BJ (cell line): ENCODE data around the gene CORIN. TPM values are rescaled to one million over a fixed set of nuclear protein-coding genes. Genes with fewer than 3 reads are reported as not detected.

Experiments used
- CTCF ChIA-PET: fragments of 350-600 bp; formaldehyde crosslinking; extraction: SDS; loops from one replicate; lab custom pipeline; 2021; ENCODE audit warnings: antibody characterized with exemption, inconsistent platforms; lab: Yijun Ruan, JAX
- POLR2A ChIA-PET: fragments of 300-600 bp; sonication (Branson Sonifier 250); formaldehyde crosslinking; extraction: SDS; loops from one replicate; lab custom pipeline; 2021; ENCODE audit warnings: antibody characterized with exemption; lab: Charles Lee
- DNase-seq: peaks from one replicate; pipeline ENCODE4 v3.0.0-alpha.2; 2011; ENCODE audit warnings: low read depth
- H3K27me3 ChIP-seq: 2 replicates; pipeline ENCODE4 v1.6.0; 2011; ENCODE audit warnings: low read length; ENCODE audit not compliant: control insufficient read depth, insufficient read depth
- H3K36me3 ChIP-seq: 2 replicates; pipeline ENCODE4 v1.5.1; 2011; ENCODE audit warnings: low read length; ENCODE audit not compliant: control insufficient read depth, insufficient read depth
- H3K4me3 ChIP-seq: 2 replicates; pipeline ENCODE4 v1.5.1; 2011; ENCODE audit warnings: low read depth, mild to moderate bottlenecking, control low read depth, low read length
- polyA plus RNA-seq: library from polyadenylated mRNA; depleted of rRNA; stranded (reverse); fragments of >200 nt; gene quantifications from 2 replicates; pipeline ENCODE4 v1.2.3, GENCODE V29; 2011
- TF ChIP-seq, protein P1 (sequence below): IDR thresholded peaks from 2 replicates; pipeline ENCODE4 v1.5.1; 2011; ENCODE audit warnings: low read depth, mild to moderate bottlenecking, control low read depth, inconsistent platforms, low read length, moderate library complexity; ENCODE audit not compliant: insufficient read depth

Gene CORIN
- polyA plus RNA-seq, 1 experiment = 22.1 TPM

GRCh38 chr4:47817275-47817674, 20.6 kb downstream of the CORIN start:
- Histone ChIP-seq H3K36me3 (no peaks in the 10 kb centered on the region), H3K4me3 (no peak overlapping the region), H3K27me3 (peaks cover 1% of the 10 kb centered on the region)
- ChIA-PET POLR2A (no interaction called here), CTCF (interaction anchor here (1.0 to 1.4 kb wide), 2 partner anchors 13 to 19 kb away, joined by 3 read pairs; no protein-coding TSS in a partner anchor)
- TF ChIP-seq, protein P1, sequence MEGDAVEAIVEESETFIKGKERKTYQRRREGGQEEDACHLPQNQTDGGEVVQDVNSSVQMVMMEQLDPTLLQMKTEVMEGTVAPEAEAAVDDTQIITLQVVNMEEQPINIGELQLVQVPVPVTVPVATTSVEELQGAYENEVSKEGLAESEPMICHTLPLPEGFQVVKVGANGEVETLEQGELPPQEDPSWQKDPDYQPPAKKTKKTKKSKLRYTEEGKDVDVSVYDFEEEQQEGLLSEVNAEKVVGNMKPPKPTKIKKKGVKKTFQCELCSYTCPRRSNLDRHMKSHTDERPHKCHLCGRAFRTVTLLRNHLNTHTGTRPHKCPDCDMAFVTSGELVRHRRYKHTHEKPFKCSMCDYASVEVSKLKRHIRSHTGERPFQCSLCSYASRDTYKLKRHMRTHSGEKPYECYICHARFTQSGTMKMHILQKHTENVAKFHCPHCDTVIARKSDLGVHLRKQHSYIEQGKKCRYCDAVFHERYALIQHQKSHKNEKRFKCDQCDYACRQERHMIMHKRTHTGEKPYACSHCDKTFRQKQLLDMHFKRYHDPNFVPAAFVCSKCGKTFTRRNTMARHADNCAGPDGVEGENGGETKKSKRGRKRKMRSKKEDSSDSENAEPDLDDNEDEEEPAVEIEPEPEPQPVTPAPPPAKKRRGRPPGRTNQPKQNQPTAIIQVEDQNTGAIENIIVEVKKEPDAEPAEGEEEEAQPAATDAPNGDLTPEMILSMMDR = no peak
- DNase-seq = no peak

DNA sequence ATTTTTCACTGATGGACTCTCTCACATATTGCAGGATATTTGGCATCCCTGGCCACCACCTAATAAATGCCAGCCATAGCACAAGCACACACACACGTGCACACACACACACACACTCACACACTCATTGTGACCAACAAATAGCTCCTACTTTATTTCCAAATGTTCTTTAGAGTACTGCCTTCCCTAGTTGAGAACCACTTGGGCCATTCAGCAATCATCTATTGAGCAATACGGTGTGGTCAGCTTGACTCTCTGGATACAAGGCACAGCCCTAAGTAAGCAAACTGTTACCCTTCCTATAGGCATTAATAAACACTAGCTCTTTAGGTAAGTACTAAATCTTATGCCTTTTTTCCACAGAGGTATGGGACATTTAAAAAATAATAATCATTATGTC, 21.1 kb downstream of the CORIN start:
- POLR2A ChIA-PET = no interaction called here
- peaks cover 1% of the 10 kb centered on the region for H3K27me3 ChIP-seq
- CTCF ChIA-PET = interaction anchor here (1.0 to 1.4 kb wide), 2 partner anchors 13 to 19 kb away, joined by 3 read pairs; no protein-coding TSS in a partner anchor

DNA sequence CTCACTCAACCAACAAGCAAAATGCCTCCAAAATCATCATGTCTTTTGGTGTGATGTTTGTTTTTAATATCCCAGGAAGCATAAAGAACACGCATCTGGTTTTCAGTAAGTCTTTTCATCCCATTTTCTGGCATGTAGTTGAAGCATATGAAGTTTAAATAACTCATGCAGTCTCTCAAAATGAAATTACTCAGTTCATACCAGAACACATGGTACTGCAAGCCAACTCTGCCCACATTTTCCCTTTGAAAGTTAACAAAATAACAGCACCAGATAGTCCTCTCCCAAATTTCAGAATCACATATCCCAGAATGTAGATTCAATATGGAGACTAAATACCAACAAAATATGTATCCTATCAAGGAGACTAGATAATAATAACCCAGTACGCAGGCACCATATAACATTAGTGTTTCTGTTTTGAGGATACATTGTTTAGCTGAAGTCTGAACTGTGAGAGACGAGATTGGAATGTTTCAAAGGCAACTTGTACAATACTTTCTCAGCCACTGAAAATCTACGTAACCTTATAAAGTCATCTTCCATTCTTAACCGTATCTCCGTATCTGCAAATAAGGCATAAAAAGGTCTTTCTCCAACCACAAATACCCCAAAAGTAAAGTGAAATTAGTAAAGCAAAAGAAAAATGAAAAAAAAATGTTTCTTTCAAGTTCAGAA, 23.1 kb downstream of the CORIN start:
- TF ChIP-seq, protein P1 = no peak
- Histone ChIP-seq H3K36me3 (no peaks in the 10 kb centered on the region), H3K4me3 (no peak overlapping the region), H3K27me3 (peaks cover 1% of the 10 kb centered on the region)
- DNase-seq = no peak
- ChIA-PET CTCF (interaction anchor here (1.1 to 1.2 kb wide), 2 partner anchors 16 to 25 kb away, joined by 3 to 5 read pairs; no protein-coding TSS in a partner anchor), POLR2A (interaction anchor here (0.6 kb wide), 1 partner anchor 890 kb away, joined by 8 read pairs; no protein-coding TSS in a partner anchor)

More for the DNA sequence above, 21.1 kb downstream of the CORIN start:
- H3K36me3 ChIP-seq = no peaks in the 10 kb centered on the region
- TF ChIP-seq, protein P1 = no peak
- DNase-seq = no peak
- H3K4me3 ChIP-seq = no peak overlapping the region

GRCh38 chr4:47809654-47810203, 28.1 kb downstream of the CORIN start:
- Histone ChIP-seq H3K36me3 (no peaks in the 10 kb centered on the region), H3K4me3 (no peak overlapping the region), H3K27me3 (no peaks in the 10 kb centered on the region)
- POLR2A ChIA-PET = no interaction called here
- CTCF ChIA-PET = interaction anchor here (1.3 kb wide), 1 partner anchor 27 kb away, joined by 4 read pairs; no protein-coding TSS in a partner anchor
- no peak for DNase-seq
- TF ChIP-seq, protein P1 = no peak

DNA sequence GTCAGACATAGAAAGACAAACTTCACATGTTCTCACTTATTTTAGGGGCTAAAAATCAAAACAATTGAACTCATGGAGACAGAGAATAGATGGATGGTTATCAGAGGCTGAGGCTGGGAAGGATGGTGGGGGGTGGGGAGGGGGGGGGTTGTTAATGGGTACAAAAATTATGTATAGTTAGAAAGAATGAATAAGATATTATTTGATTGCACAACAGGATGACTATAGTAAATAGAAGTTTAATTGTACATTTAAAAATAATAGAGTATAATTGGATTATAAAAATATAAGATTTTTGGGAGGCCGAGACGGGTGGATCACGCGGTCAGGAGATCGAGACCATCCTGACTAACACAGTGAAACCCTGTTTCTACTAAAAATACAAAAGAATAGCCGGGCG, 33.3 kb downstream of the CORIN start:
- Histone ChIP-seq H3K4me3 (no peak overlapping the region), H3K27me3 (no peaks in the 10 kb centered on the region), H3K36me3 (no peaks in the 10 kb centered on the region)
- TF ChIP-seq, protein P1 = no peak
- ChIA-PET CTCF (no interaction called here), POLR2A (no interaction called here)
- DNase-seq = no peak
